ENCODE results near the gene WIPF1.
A peak's percentile ranks its signal among the peaks of the same experiment; 100 is the strongest.
"Not testable (repeated sequence)": the region's sequence is repeated elsewhere in the genome, so short reads cannot be mapped to it uniquely, and the experiment has no call there.

The WIPF1 gene

GRCh38 chr2:174573621-174574081 lies 24.0 kb downstream of the WIPF1 start:
- peak in 4 of 58 donors; percentile 5 to 31 (median 17) for DNase-seq

GRCh38 chr2:174572556-174572955 lies 25.0 kb downstream of the WIPF1 start:
- no peak for DNase-seq

GRCh38 chr2:174571669-174572323 lies 25.8 kb downstream of the WIPF1 start:
- DNase-seq, result no peak

- DNase-seq, result no peak
Observed at GRCh38 chr2:174570318-174570958, 27.2 kb downstream of the WIPF1 start.

- no peak for DNase-seq
Observed at GRCh38 chr2:174569678-174570077, 27.9 kb downstream of the WIPF1 start.

- no peak for DNase-seq
Observed at GRCh38 chr2:174568425-174568824, 29.2 kb downstream of the WIPF1 start.

- peak in 3 of 58 donors; percentile 13 to 50 (median 19) for DNase-seq
Observed at GRCh38 chr2:174566871-174567270, 30.7 kb downstream of the WIPF1 start.

- DNase-seq, result no peak
Observed at GRCh38 chr2:174563530-174564282, 33.9 kb downstream of the WIPF1 start.

GRCh38 chr2:174561972-174562370 lies 35.6 kb downstream of the WIPF1 start:
- DNase-seq, result peak in 1 of 58 donors; percentile 12

- DNase-seq, result peak in 56 of 58 donors; percentile 0 to 94 (median 73)
Observed at GRCh38 chr2:174561283-174561971, 36.2 kb downstream of the WIPF1 start.

- no peak for DNase-seq
Observed at GRCh38 chr2:174560737-174561136, 36.9 kb downstream of the WIPF1 start.

GRCh38 chr2:174555998-174556397 lies 41.6 kb downstream of the WIPF1 start:
- DNase-seq, result no peak

- DNase-seq, result no peak
Observed at GRCh38 chr2:174554529-174555150, 43.0 kb downstream of the WIPF1 start.

GRCh38 chr2:174553811-174554493 lies 43.7 kb downstream of the WIPF1 start:
- no peak for DNase-seq

GRCh38 chr2:174552880-174553279 lies 44.7 kb downstream of the WIPF1 start:
- no peak for DNase-seq

GRCh38 chr2:174551697-174552096 lies 45.9 kb downstream of the WIPF1 start:
- DNase-seq, result no peak

GRCh38 chr2:174548646-174549045 lies 49.0 kb downstream of the WIPF1 start:
- not testable (repeated sequence) for DNase-seq

GRCh38 chr2:174548021-174548420 lies 49.6 kb downstream of the WIPF1 start:
- DNase-seq, result not testable (repeated sequence)

GRCh38 chr2:174546519-174547506 lies 50.8 kb downstream of the WIPF1 start:
- DNase-seq, result peak in 23 of 58 donors; percentile 5 to 44 (median 25)

Data from anterior cingulate cortex (tissue), 58 donors.